B cell (primary cell): ENCODE results near the gene ATG7. TPM values are rescaled to one million over a fixed set of nuclear protein-coding genes. Genes with fewer than 3 reads are reported as not detected.

Experiments
- ATAC-seq: fragments of 200-7000 bp; cut with Tn5 transposase; one replicate; pipeline ENCODE4 v1.10.0; 2021; ENCODE audit warnings: low read depth, mild to moderate bottlenecking, moderate number of reproducible peaks, moderate library complexity
- CTCF ChIA-PET: fragments of 350-600 bp; sonication (Branson Sonifier 250); formaldehyde crosslinking; loops from one replicate; lab custom pipeline; 2021; ENCODE audit warnings: antibody characterized with exemption, inconsistent platforms; lab: Charles Lee
- POLR2A ChIA-PET: fragments of 350-600 bp; sonication (Branson Sonifier 250); formaldehyde crosslinking; loops from one replicate; lab custom pipeline; 2021; ENCODE audit warnings: antibody characterized with exemption; lab: Charles Lee
- DNase-seq: peaks from one replicate; pipeline ENCODE4 v3.0.0; 2013
- H2AFZ ChIP-seq: 2 replicates; pipeline ENCODE4 v1.6.1; 2012; ENCODE audit warnings: mild to moderate bottlenecking, low read depth, low read length; ENCODE audit not compliant: insufficient read depth, poor library complexity, severe bottlenecking
- H3K27ac ChIP-seq, 2 donors: 1 replicate in 1 of 2; 2 replicates in 1 of 2; pipeline ENCODE4 v1.5.1; 2012 to 2013; ENCODE audit warnings: low read length in 2 of 2, mild to moderate bottlenecking in 2 of 2, moderate library complexity in 1 of 2
- H3K27me3 ChIP-seq, 4 experiments: fragments of 200-600 bp in 1 of 4; sonication (generic) in 1 of 4; replicated peaks in 1 of 4; 1 replicate in 2 of 4; 2 replicates in 2 of 4; pipeline versions ENCODE4 v1.6.1 to v1.7.0; 2013 to 2016; ENCODE audit warnings: low read length in 3 of 4, mild to moderate bottlenecking in 2 of 4, mixed read lengths in 1 of 4, moderate library complexity in 1 of 4; ENCODE audit not compliant: insufficient read depth in 4 of 4, control insufficient read depth in 3 of 4; ENCODE audit errors: control extremely low read depth in 1 of 4
- H3K36me3 ChIP-seq, 2 experiments: replicated peaks in 1 of 2; 1 replicate in 1 of 2; 2 replicates in 1 of 2; pipeline versions ENCODE4 v1.6.1 to v1.7.1; 2013; ENCODE audit warnings: low read length in 1 of 2; ENCODE audit not compliant: insufficient read depth in 2 of 2, control insufficient read depth in 1 of 2; ENCODE audit errors: control extremely low read depth in 1 of 2, extremely low read depth in 1 of 2
- H3K4me1 ChIP-seq, 2 donors: fragments of 200-600 bp in 1 of 2; sonication (generic) in 1 of 2; 1 replicate in 1 of 2; 2 replicates in 1 of 2; pipeline versions ENCODE4 v1.5.1 to v1.6.1; 2013 to 2017; ENCODE audit warnings: low read length in 2 of 2; ENCODE audit not compliant: control insufficient read depth in 2 of 2, insufficient read depth in 2 of 2
- H3K4me2 ChIP-seq: replicated peaks from 2 replicates; pipeline ENCODE3; 2012; ENCODE audit warnings: mild to moderate bottlenecking, low read depth, low read length; ENCODE audit not compliant: poor library complexity, severe bottlenecking
- H3K4me3 ChIP-seq, 5 experiments: fragments of 200-600 bp in 1 of 5; sonication (generic) in 1 of 5; 1 replicate in 3 of 5; 2 replicates in 2 of 5; pipeline versions ENCODE4 v1.5.1 to v1.7.0; 2011 to 2016; ENCODE audit warnings: low read length in 4 of 5, mild to moderate bottlenecking in 4 of 5, low read depth in 2 of 5, control low read depth in 1 of 5, moderate library complexity in 1 of 5; ENCODE audit not compliant: insufficient read depth in 1 of 5; ENCODE audit errors: control extremely low read depth in 1 of 5, extremely low read depth in 1 of 5
- H3K79me2 ChIP-seq: fragments of 200-600 bp; sonication (generic); one replicate; pipeline ENCODE4 v1.6.0; 2016; ENCODE audit warnings: low read length; ENCODE audit not compliant: control insufficient read depth, insufficient read depth
- H3K9ac ChIP-seq: fragments of 200-600 bp; sonication (generic); 2 replicates; pipeline ENCODE4 v1.6.1; 2017; ENCODE audit warnings: mild to moderate bottlenecking, low read length, moderate library complexity
- H3K9me3 ChIP-seq, 3 donors: one replicate each; pipeline versions ENCODE4 v1.6.1 to v1.7.1; 2013; ENCODE audit warnings: low read length in 2 of 3; ENCODE audit not compliant: control insufficient read depth in 2 of 3, insufficient read depth in 1 of 3; ENCODE audit errors: control extremely low read depth in 1 of 3
- H4K20me1 ChIP-seq: 2 replicates; pipeline ENCODE4 v1.6.0; 2012; ENCODE audit warnings: mild to moderate bottlenecking, low read length; ENCODE audit not compliant: insufficient read depth, control insufficient read depth, poor library complexity, severe bottlenecking
- H3K27ac Mint-ChIP-seq: one replicate; pipeline ENCODE4 v1.8.0; 2021; ENCODE audit warnings: mixed read lengths
- H3K27me3 Mint-ChIP-seq: one replicate; pipeline ENCODE4 v1.8.0; 2021; ENCODE audit warnings: mixed read lengths
- H3K4me1 Mint-ChIP-seq: one replicate; pipeline ENCODE4 v1.8.0; 2021; ENCODE audit warnings: mixed read lengths
- H3K4me3 Mint-ChIP-seq: one replicate; pipeline ENCODE4 v1.8.0; 2021; ENCODE audit warnings: mixed read lengths
- H3K9me3 Mint-ChIP-seq: one replicate; pipeline ENCODE4 v1.8.0; 2022; ENCODE audit warnings: mixed read lengths; ENCODE audit not compliant: insufficient read depth
- EZH2 ChIP-seq: IDR thresholded peaks from 2 replicates; pipeline ENCODE4 v1.6.1; 2012; ENCODE audit warnings: borderline replicate concordance, low read depth, mild to moderate bottlenecking, moderate library complexity, low read length; ENCODE audit not compliant: insufficient read depth, poor library complexity, severe bottlenecking
- WGBS: methylation state at CpG from one replicate; pipeline ENCODE4 v1.1.5; 2013; ENCODE audit warnings: missing lambda C conversion rate; ENCODE audit not compliant: insufficient coverage; 5-methylcytosine and 5-hydroxymethylcytosine counted together
- intact Hi-C: fragments of 100-400 bp; cut with micrococcal nuclease; formaldehyde crosslinking; loops from one replicate; pipeline ENCODE4 v1.10.0; 2022
- polyA plus RNA-seq: library from polyadenylated mRNA; depleted of rRNA; stranded (reverse); fragments of >200 nt; gene quantifications from 2 replicates; pipeline ENCODE4 v1.2.3, GENCODE V29; 2012
- total RNA-seq, 2 donors: library from RNA; stranded (reverse); fragments of 120-200 nt in 1 of 2; gene quantifications; 1 replicate in 1 of 2; 2 replicates in 1 of 2; pipeline versions ENCODE4 v1.2.3 to v1.2.4, GENCODE V29; 2013 to 2022
- TF ChIP-seq, protein P1 (sequence below): fragments of 200-600 bp; IDR thresholded peaks from one replicate; pipeline ENCODE4 v1.8.0; 2022; ENCODE audit warnings: antibody characterized with exemption, mild to moderate bottlenecking

ATG7 gene
- total and polyA plus RNA-seq, 2 donors (not counting 1 experiment from before 2014, with no cell fraction given): 13.9 to 66.4 TPM

DNA sequence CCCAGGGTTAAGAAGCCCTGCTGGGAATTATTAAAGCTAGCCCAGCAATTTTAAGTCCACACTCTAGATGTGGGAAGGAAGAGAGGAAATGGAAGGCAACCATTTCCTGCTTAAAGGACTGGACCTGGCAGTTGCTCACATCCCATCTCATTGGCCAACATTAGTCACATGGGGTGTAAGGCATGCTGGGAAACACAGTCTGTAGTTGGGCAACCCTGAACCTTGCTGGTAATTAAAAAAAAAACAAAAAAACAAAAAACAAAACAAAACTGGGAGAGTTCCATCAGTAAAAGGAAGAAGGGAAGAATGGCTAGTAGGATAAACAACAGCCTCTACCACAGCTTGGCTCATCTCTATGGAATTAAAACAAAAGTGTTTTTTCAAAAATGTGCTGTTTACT lies 235.5 kb downstream of the ATG7 start:
- no peak overlapping the region for H3K27ac Mint-ChIP-seq
- H3K27ac ChIP-seq: no peak overlapping the region
- POLR2A ChIA-PET: no interaction called here
- no peak overlapping the region for H3K9ac ChIP-seq
- H3K4me3 ChIP-seq: no peak overlapping the region
- no peak overlapping the region for H3K4me2 ChIP-seq
- no peaks in the 10 kb centered on the region for H3K27me3 Mint-ChIP-seq
- H3K79me2 ChIP-seq: no peaks in the 10 kb centered on the region
- no peak overlapping the region for H3K4me3 Mint-ChIP-seq
- H3K36me3 ChIP-seq: no peaks in the 10 kb centered on the region
- H3K9me3 ChIP-seq: peaks cover 0 to 6% (median 0%) of the 10 kb centered on the region in 3 donors
- H2AFZ ChIP-seq: no peak overlapping the region
- H3K27me3 ChIP-seq: no peaks in the 10 kb centered on the region
- H3K9me3 Mint-ChIP-seq: no peaks in the 10 kb centered on the region
- no peaks in the 10 kb centered on the region for H3K4me1 Mint-ChIP-seq
- H3K4me1 ChIP-seq: no peaks in the 10 kb centered on the region
- no peak for ATAC-seq
- CTCF ChIA-PET: no interaction called here
- TF ChIP-seq, protein P1, sequence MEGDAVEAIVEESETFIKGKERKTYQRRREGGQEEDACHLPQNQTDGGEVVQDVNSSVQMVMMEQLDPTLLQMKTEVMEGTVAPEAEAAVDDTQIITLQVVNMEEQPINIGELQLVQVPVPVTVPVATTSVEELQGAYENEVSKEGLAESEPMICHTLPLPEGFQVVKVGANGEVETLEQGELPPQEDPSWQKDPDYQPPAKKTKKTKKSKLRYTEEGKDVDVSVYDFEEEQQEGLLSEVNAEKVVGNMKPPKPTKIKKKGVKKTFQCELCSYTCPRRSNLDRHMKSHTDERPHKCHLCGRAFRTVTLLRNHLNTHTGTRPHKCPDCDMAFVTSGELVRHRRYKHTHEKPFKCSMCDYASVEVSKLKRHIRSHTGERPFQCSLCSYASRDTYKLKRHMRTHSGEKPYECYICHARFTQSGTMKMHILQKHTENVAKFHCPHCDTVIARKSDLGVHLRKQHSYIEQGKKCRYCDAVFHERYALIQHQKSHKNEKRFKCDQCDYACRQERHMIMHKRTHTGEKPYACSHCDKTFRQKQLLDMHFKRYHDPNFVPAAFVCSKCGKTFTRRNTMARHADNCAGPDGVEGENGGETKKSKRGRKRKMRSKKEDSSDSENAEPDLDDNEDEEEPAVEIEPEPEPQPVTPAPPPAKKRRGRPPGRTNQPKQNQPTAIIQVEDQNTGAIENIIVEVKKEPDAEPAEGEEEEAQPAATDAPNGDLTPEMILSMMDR: no peak
- TF ChIP-seq EZH2: no peak
- intact Hi-C loops: no loop called here
- DNase-seq: no peak
- H4K20me1 ChIP-seq: no peaks in the 10 kb centered on the region

DNA sequence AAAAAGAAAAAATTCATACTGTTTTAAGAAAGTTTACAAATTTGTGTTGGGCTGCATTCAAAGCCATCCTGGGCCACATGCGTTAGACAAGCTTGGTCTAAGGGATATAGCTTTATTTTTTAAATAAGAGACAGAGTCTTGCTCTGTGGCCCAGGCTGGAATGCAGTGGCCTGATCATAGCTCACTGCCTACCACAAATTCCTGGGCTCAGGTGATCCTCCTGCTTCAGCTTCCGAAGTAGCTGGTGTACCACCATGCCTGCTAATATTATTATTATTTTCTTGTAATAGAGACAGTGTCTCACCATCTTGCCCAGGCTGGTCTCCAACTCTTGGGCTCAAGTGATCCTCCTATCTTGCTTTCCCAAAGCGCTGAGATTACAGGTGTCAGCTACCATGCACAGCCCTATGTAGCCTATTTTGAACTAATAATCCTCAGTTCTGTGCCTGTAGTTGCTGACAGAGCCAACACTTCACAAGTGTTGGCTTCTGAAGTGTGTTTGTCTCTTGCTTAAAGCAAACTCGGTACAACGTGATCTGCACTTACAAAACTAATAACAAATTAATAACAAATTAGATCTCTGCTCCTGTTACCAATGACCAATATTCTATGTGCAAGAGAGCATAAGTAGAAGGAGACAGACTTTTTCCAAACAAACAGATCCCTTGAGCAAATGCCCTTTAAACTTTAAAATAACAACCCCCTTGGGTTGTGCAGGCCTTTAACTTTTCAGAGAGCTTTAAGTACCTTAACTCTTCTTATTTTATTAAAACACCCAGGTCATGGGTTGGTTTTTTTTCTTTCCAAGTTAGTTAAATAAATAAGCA lies 236.4 kb downstream of the ATG7 start:
- H3K9ac ChIP-seq: no peak overlapping the region
- H3K27me3 Mint-ChIP-seq: no peaks in the 10 kb centered on the region
- CTCF ChIA-PET: no interaction called here

More for the DNA sequence above, 236.4 kb downstream of the ATG7 start:
- Mint-ChIP-seq H3K4me1 (no peaks in the 10 kb centered on the region), H3K4me3 (no peak overlapping the region), H3K9me3 (no peaks in the 10 kb centered on the region), H3K27ac (no peak overlapping the region)
- Histone ChIP-seq H4K20me1 (no peaks in the 10 kb centered on the region), H3K36me3 (no peaks in the 10 kb centered on the region), H3K27ac (no peak overlapping the region), H3K4me1 (no peaks in the 10 kb centered on the region), H3K79me2 (no peaks in the 10 kb centered on the region), H2AFZ (no peak overlapping the region), H3K27me3 (no peaks in the 10 kb centered on the region), H3K4me2 (no peak overlapping the region), H3K4me3 (no peak overlapping the region), H3K9me3 (peaks cover 0 to 6% (median 0%) of the 10 kb centered on the region in 3 donors)
- TF ChIP-seq, protein P1: no peak
- no peak for TF ChIP-seq EZH2
- intact Hi-C loops: no loop called here
- DNase-seq (no peak), ATAC-seq (no peak)
- 100% methylated on average over 1 of the region's 5 CpGs for WGBS
- POLR2A ChIA-PET: no interaction called here
